GM18511 (cell line): Measurements from ENCODE around the gene CD99.
"Not testable (repeated sequence)": the region's sequence is repeated elsewhere in the genome, so short reads cannot be mapped to it uniquely, and the experiment has no call there.

Experiments used
- ATAC-seq: cut with Tn5 transposase; IDR thresholded peaks from one replicate; pipeline ENCODE4 v1.9.1; 2021; ENCODE audit warnings: mild to moderate bottlenecking, moderate library complexity; ENCODE audit not compliant: unreplicated experiment

Gene CD99

GRCh38 chrX:2766906-2767305 is 75.8 kb downstream of the CD99 start:
- ATAC-seq, result no peak

- ATAC-seq, result no peak
Measured at GRCh38 chrX:2767631-2768455, 76.7 kb downstream of the CD99 start.

GRCh38 chrX:2769615-2770014 is 78.5 kb downstream of the CD99 start:
- no peak for ATAC-seq

GRCh38 chrX:2773166-2774055 is 82.3 kb downstream of the CD99 start:
- ATAC-seq, result not testable (repeated sequence)

GRCh38 chrX:2774057-2774456 is 83.0 kb downstream of the CD99 start:
- no peak for ATAC-seq

GRCh38 chrX:2774776-2775175 is 83.7 kb downstream of the CD99 start:
- no peak for ATAC-seq

- peak; percentile 66 for ATAC-seq
Measured at GRCh38 chrX:2780472-2781225, 89.6 kb downstream of the CD99 start.

- ATAC-seq, result no peak
Measured at GRCh38 chrX:2781226-2781571, 90.1 kb downstream of the CD99 start.

- ATAC-seq, result peak; percentile 65
Measured at GRCh38 chrX:2781698-2782097, 90.6 kb downstream of the CD99 start.

- ATAC-seq, result peak; percentile 13
Measured at GRCh38 chrX:2782171-2782570, 91.1 kb downstream of the CD99 start.

GRCh38 chrX:2782778-2783177 is 91.7 kb downstream of the CD99 start:
- no peak for ATAC-seq

- ATAC-seq, result no peak
Measured at GRCh38 chrX:2784026-2784425, 92.9 kb downstream of the CD99 start.

GRCh38 chrX:2785538-2785937 is 94.4 kb downstream of the CD99 start:
- ATAC-seq, result no peak

GRCh38 chrX:2788980-2789379 is 97.9 kb downstream of the CD99 start:
- ATAC-seq, result no peak

GRCh38 chrX:2789569-2789968 is 98.5 kb downstream of the CD99 start:
- ATAC-seq, result no peak
